NCI-H82 (cell line): ENCODE measurements around the gene C1orf21.

ENCODE experiments used
- DNase-seq: peaks from one replicate; lab custom pipeline; 2025; lab: John Stamatoyannopoulos, UW

C1orf21 gene

GRCh38 chr1:184447651-184448185 lies 60.9 kb downstream of the C1orf21 start:
- DNase-seq, result no peak

DNA sequence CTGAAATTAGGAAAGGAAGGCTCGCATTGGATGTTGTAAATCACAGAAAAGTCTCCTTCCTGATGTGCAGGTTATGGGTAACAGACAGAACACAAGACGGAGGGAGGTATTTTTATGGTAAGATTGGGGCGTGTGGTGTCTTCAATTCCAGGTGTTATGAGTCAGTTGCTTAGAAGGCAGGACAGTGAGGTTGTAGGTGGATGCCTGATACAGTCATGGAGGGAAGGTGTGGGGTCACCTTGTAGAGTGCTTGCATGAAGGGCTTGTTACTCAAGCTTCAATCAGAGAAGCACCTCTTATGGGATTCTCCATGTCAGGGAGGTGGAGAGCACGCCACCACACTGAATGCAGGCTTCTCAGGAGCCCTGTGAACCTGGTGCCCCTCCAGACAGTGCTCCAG lies 63.1 kb downstream of the C1orf21 start:
- no peak for DNase-seq

- no peak for DNase-seq
Measured at GRCh38 chr1:184455786-184456185, 69.0 kb downstream of the C1orf21 start.

DNA sequence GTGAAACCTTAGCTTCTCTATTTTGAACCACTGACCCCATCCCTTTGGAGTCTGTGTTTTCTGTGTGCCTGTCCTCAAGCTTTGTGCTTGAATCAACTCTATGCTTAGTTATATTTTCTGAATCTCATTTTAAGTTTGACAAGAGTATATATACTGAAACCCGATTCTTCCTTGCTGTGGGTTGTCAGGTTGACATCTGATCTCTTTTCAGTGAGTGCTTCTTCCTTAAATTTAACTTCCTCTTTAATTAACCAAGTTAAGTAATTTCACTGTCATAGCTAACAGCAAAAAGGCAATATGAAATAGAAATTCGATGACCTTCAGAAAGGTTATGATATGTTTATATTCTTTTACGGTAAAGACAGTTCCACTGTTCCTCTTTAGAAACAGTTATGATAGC lies 69.4 kb downstream of the C1orf21 start:
- no peak for DNase-seq

GRCh38 chr1:184457500-184457899 lies 70.7 kb downstream of the C1orf21 start:
- DNase-seq, result no peak

DNA sequence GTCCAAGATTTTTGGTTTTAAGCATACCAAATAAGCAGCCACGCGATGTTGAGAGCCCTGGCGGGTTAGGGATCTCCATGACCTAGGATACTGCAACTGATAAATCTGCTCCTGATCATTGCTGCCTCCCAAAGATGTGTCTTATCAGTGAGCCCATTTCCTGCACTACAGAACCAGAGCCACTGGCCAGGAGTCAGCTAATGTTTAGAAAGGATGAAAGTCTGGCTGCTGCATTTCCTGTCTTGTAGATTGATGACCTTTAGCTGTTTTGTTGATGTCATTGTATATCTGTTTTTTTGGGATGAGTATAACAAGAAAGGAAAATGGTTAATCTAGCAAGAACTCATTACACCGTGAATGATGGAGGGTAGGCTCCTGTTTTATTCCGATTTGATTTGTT lies 74.5 kb downstream of the C1orf21 start:
- no peak for DNase-seq

DNA sequence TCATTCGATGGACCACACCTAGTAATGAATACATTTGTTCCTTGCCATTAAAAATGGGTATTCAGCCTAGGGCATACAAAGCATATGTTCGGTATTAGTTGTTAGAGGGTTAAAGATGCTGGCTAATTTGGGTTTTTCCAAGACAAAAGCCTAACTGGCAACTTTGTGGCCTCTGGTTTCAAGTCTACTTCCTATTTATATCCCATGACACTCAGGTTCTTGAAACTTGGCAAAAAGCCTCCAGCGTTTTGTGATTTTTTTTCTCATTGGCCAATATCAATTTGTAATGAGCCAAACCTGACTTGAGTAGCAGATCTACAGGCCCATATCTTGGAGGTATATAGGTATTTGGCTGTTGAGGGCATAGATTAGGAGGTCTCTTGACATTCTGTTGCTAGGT lies 75.3 kb downstream of the C1orf21 start:
- no peak for DNase-seq

GRCh38 chr1:184462990-184463389 lies 76.2 kb downstream of the C1orf21 start:
- DNase-seq, result no peak

DNA sequence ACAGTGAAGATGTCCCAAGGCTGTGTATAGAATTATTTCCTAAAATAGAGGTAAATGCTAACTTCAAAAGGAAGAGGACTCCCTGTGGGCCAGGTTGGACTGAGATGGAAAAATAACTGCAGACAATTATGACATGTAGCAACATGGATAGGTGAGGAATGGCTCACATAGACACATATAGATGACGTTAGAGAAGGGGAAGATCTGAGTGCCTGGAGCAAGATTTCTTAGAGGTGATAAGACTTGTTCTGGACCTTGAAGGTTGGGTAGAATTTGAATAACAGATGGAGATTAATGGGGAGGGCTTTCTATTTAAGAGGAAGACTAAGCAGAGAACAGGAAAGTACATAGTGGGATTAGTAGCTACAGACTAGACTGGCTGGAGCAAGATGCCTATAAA lies 76.9 kb downstream of the C1orf21 start:
- DNase-seq, result peak; percentile 78

DNA sequence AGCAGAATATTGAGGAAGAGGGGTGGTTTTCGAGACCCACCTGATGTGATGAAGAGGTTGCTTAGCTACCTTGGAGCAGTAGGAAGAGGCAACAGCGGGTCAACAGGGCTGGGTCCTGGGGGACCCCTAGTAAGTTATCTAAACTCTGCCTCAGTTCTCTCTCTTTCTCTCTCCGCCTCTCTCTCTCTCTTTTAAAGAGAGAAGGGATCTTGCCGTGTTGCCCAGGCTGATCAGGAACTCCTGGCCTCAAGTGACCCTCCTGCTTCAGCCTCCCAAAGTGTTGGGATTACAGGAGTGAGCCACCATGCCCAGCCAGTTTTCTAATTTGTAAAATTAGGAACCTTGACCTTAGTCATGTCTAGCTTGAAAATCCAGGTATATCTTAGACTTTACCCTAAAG lies 77.9 kb downstream of the C1orf21 start:
- DNase-seq, result no peak

- DNase-seq, result no peak
Measured at GRCh38 chr1:184465489-184466146, 78.8 kb downstream of the C1orf21 start.

DNA sequence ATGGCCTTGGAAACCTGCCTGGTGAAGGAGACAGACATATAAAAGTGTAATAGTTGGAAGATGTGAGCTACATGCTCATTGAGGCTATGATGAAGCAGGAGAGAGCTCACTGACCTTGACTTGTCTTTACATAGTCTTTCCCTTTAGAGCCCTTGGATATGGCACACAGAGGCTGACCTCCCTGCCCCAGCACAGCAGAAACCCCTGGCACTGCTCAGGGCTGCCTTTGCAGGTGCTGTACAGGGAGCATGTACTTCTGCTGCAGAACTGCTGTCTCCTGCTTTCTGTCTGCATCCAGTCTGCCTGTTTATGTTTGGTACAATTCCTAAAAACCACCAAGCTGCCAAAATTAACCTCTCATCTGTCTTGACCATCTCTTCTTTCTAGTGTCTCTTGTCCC lies 80.5 kb downstream of the C1orf21 start:
- DNase-seq, result no peak

- DNase-seq, result peak; percentile 98
Measured at GRCh38 chr1:184469396-184469795, 82.6 kb downstream of the C1orf21 start.

DNA sequence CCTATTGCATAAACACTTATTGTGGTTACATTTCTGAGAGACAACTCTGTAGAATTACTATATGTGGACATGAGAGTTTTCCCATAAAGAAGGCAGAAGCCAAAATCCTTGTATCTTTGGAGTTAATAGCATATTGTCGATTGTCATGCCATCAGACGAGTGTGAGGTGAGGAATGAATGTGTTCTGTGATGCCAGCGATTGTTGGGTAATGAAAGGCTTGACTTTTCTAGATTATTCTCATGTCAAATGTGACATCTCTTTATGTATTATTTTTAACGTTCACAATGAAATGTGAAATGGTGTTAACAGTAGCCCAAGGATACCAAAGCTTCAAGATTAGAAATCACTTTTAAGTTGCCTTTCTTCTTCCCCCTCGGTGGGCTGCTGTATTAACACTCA lies 84.9 kb downstream of the C1orf21 start:
- no peak for DNase-seq

DNA sequence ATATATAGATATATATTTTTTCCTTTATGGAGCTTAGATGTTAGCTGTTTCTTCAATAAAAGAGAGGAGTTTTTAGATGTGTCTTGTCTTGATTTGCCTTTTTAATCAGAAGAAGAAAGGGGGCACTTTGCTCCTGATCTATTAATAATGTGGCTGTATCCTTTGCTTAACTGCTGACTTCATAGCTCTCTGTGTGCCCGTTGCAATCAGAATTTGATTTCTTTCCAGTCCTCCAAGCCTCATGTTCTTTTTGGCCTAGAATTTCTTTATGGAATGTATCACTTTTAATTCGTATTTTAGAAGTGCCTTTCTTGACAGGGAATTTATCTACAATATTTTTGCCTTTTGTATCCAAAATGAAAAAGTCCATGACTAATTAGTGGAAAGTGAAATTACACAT lies 85.3 kb downstream of the C1orf21 start:
- DNase-seq, result no peak

- no peak for DNase-seq
Measured at GRCh38 chr1:184473176-184473966, 86.5 kb downstream of the C1orf21 start.

DNA sequence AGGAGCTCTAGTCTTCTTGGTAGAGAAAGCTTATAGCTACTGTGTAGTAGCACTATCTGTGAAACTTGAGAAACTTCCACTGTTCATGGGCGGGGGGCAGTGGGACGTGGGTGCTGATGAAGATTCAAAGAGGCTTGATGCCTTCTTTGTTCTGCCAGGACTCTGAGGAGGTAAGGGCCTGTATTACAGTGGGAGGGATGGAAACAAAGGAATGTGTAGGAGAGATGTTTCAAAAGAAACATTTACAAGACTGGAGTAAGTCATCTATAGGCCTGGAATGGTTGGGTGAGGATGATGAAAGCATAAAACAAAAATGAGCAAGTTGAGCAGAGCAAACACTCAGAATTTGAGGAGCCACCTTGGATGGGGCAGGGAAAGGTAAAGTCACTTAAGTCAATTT lies 89.4 kb downstream of the C1orf21 start:
- DNase-seq, result no peak

DNA sequence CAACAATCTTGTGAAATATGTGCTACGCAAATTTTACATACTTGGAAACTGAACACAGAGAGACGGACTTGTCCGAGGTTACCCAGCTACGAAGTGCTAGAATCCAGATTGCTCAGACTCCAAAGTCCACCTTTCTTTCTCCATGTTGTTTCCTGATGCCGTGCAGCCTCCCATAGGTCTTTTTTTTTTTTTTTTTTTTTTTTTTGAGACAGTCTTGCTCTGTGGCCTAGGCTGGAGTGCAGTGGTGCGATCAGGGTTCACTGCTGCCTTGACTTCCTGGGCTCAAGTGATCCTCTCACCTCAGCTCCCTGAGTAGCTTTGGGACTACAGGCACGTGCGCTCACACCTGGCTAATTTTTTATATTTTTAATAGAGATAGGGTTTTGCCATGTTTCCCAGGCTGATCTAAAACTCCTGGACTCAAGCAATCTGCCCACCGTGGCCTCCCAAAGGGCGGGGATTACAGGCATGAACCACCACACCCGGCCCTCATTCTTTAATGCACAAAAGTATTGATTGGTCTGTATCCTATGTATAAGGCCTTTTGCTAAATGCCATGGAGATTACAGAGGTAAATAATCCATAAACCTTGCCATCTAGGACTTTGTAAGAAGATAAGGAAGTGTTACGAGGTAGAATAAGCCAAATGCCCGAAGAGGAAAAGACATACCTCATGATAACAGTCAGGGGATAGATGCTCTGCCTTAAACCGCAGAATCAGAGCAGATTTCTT lies 92.8 kb downstream of the C1orf21 start:
- no peak for DNase-seq

- DNase-seq, result no peak
Measured at GRCh38 chr1:184480736-184481135, 93.9 kb downstream of the C1orf21 start.

DNA sequence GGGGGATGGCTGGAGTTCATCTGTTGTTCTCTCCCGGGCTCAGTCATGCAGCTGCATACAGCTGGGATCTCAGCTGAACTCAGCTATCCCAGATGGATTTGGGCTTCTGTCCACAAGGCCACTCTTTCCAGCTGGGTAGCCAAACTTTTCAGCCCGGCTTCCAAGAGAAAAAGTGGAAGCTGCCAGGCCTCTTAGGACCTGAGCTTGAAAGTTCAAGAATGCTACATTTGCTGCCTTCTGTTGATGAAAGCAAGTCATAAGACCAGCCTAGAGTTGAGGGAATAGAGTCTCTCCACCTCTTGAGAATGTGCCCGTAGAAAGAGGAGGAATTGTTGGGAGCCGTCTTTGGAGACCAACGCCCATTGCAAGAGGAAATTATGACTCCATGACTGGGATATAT lies 95.3 kb downstream of the C1orf21 start:
- no peak for DNase-seq

DNA sequence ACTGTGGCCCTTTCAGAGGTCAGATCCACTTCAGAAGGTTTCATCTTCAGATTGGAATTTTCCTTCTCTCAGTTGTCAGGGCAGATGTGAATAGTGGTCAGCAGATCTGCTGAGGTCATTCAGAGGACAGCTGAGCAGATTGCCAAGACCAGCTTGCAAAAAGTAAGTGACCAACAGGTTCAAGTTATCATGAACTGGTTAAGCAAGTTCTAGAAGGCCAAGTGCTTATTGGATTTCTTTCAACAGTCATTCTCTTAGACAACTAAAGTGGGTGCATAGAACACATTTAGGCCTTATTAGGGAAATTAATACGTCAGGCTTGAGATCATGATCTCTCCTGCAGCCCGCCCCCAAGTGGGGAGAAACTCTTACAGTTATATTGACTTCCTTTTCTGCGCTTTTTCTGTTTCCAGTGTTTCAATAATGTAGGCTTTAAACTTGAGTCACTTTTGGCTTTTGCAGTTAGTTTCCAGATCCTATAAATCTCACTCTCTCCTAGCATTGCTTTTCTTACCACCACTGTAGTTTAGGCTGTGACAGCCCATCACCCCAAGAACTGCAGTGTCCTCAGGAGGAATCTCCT lies 96.4 kb downstream of the C1orf21 start:
- DNase-seq, result no peak
